AML-193 (cell line): Measurements from ENCODE around the gene CCHCR1.

ENCODE experiments used
- DNase-seq, 2 experiments: peaks; one replicate each; lab custom pipeline; 2025; lab: John Stamatoyannopoulos, UW

The CCHCR1 gene

GRCh38 chr6:31161216-31162126 is 3.9 kb upstream of the CCHCR1 start:
- DNase-seq, result no peak

- DNase-seq, result peak; percentile 41 to 54
Measured at GRCh38 chr6:31158863-31159855, 1.6 kb upstream of the CCHCR1 start.

- peak; percentile 100 for DNase-seq
Measured at GRCh38 chr6:31158140-31158862, 699 bp upstream of the CCHCR1 start, which contains the start of gene TCF19. TSS of gene TCF19 (plus strand) at chr6:31158589. CDS start at chr6:31159470, 881 bp downstream.

- no peak for DNase-seq
Measured at GRCh38 chr6:31156641-31157040, 961 bp downstream of the CCHCR1 start.

GRCh38 chr6:31154436-31154835 is 3.2 kb downstream of the CCHCR1 start:
- no peak for DNase-seq

GRCh38 chr6:31152781-31153180 is 4.8 kb downstream of the CCHCR1 start:
- no peak for DNase-seq

GRCh38 chr6:31149827-31150447 is 7.7 kb downstream of the CCHCR1 start:
- no peak for DNase-seq

- DNase-seq, result no peak
Measured at GRCh38 chr6:31145386-31145785, 12.2 kb downstream of the CCHCR1 start.

GRCh38 chr6:31144970-31145340 is 12.6 kb downstream of the CCHCR1 start:
- no peak for DNase-seq

- no peak for DNase-seq
Measured at GRCh38 chr6:31144296-31144969, 13.2 kb downstream of the CCHCR1 start.

DNA sequence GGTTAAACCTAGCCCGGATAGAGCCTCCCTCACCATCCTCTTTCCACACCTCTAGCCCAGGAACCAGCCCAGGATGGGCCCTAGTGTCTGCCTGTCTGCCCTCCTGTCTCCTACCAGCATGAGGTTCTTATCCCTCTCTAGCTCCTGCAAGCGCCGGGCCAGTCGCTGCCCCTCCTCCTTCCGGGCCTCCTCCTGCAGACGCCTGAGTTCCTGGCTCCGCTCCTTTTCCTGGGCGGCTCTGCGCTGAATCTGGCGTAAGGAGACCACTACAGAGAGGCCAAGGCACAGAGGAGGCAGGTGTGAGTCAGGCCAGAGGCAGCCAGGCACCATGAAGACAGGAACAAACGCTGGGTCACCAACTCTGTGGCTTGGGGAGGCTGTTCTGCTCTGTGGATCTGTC is 14.5 kb downstream of the CCHCR1 start:
- no peak for DNase-seq

DNA sequence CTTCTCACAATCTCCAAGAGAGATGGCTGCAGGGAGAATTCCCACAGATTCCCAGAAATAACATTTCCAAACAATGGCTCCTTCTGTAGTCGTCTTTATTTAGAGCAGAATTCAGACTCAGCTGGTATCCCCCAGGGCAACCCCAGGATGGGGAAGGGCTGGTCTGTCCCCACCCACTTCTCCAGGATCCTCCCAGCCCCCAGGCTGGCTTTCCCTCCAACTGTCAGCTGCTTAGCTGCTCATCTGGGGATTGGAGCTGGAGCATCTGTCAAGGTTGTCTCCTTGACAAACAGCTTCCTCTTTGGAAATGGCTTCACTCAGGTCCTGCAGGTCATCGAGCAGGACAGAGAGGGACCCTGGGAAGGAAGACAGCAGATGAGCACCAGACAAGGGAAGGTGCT is 15.2 kb downstream of the CCHCR1 start:
- no peak for DNase-seq

DNA sequence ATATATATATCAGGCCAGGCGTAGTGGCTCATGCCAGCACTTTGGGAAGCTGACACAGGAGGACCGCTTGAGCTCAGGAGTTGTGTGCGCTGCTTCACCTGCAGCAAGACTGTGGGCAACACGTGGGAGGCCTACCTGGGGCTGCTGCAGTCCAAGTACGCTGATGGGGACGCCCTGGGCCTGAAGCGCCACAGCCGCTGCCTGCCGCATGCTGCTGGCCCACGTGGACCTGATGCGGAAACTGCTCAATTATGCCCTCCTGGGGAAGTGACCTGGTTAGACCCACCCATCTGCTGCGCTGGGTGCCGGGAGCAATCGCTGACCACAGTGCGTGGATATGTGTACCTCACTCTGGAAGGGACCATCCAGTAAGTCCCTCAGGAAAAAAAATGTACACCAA is 17.0 kb downstream of the CCHCR1 start:
- no peak for DNase-seq

DNA sequence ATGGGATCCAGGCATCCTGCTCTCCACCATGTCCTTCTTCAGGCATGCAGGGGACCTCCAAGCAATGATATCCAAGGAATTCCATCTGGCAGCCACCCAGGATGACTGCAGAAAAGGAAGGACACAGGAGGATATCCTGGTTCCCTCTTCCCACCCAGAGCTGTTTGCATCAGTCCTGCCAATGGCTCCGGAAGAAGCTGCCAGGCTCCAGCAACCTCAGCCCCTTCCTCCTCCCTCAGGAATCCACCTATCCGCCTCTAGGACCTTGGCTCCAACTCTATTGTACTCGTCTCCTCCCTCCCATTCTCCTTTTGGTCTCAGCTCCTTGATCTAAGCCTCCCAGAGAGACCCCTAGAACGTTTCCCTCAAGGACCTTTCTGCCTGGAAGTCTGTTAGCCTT is 18.0 kb downstream of the CCHCR1 start:
- no peak for DNase-seq

DNA sequence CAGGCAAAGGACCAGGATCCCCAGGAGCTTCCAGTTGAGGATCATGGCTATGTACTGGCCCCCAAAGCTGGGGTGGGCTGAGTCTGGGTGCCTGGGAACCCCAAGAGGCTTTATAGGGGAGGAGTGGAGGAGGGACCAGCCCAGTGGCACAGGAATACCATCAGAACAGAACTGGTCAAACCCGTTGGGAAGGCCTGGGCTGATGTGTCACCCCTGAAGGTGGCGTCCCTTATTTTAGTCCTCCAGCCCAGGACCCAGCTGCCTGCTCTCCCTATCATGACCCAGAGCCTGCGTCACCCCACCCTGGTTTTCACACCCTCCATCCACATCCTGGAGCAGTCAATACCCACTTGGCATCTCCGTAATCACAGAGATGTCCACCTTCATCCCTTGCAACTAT is 18.6 kb downstream of the CCHCR1 start, which contains the start of gene PSORS1C2:
PSORS1C2 (minus strand) TSS at position 85 of the 400 bp plus-strand sequence; CDS start at position 45, 40 bp downstream.
- DNase-seq, result no peak

- DNase-seq, result no peak
Measured at GRCh38 chr6:31135710-31136109, 21.9 kb downstream of the CCHCR1 start.

DNA sequence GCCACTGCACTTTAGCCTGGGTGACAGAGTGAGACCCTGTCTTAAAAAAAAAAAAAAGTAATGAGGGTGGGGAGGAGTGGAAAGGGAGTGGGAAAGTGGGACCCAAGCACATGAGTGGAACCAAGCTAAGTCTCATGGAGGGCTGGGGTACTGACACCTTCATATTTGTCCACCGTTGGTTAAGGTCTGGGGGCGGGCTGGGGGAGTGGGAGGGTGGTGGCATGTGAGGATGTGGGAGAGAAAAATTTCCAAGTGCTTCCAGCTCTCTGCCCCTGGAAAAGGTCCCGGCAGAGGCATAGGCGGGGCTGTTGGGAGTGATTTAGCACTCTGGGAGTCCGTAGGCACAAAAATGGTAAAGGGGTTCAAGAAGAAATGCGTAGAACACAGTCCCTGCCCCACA is 24.8 kb downstream of the CCHCR1 start:
- DNase-seq, result no peak

DNA sequence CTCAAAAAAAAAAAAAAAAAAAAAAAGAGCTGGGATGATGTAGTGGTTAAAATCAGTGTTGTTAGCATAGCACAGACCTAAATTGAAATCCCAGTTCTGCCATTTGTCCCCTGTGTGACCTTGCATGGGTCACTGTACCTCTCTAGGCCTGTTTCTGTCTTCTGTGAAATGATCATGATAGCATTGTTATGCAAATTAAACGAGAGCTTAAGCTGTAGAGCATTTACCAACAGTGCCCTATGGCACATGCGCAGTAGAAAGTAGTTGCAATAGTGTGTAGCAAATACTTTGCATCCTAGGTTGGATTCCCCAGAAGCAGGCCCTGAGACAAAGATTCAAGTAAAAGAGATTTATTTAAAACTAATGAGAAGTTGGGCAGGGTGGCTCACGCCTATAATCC is 26.0 kb downstream of the CCHCR1 start:
- DNase-seq, result no peak

DNA sequence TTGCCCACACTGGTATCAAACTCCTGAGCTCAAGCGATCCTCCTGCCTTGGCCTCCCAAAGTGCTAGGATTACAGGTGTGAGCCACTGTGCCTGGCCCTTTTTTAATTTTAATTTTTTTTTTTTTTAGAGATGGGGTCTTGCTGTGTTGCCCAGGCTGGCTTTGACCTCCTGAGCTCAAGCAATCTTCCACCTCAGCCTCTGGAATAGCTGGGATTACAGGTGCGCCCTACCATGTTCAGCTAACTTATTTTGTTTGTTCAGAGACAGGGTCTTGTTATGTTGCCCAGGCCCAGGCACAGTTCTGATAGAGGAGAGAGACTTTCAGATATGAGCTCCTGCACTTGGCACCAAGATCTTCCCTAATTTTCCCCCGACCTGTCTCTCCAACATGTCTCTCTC is 26.9 kb downstream of the CCHCR1 start:
- DNase-seq, result no peak

DNA sequence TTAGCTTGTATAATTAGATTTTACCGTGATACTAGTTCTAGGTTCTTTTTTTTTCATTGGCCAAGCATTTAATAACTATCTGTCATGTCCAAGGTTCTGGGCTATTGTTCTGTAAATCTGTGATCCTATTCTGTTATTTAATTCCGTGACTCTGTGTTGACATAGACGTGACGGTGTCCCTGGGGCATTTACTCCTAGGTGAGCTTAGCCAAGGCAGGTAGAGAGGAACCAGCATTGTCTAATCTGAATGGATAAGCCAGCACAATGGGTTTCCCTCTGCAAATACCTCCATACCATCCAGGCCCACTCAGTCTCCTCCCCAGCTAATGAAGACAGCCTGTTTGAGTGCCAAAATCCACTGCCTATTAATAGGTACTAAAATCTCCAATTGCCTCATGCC is 28.5 kb downstream of the CCHCR1 start:
- no peak for DNase-seq
